H1 (cell line): ENCODE measurements around the gene MYPOP. TPM values are rescaled to one million over a fixed set of nuclear protein-coding genes. Genes with fewer than 3 reads are reported as not detected.

Experiments used
- BCL11A ChIP-seq, 2 experiments: IDR thresholded peaks; one replicate each; pipeline ENCODE4 v1.6.1; 2011; ENCODE audit warnings: low read depth in 2 of 2, low read length in 2 of 2, mild to moderate bottlenecking in 2 of 2
- CBX5 ChIP-seq: fragments of 300-800, 300-1000 bp; sonication (generic); IDR thresholded peaks from 2 replicates; pipeline ENCODE4 v1.7.1; 2016; ENCODE audit warnings: antibody characterized with exemption, low read length, low read depth
- CEBPB ChIP-seq: IDR thresholded peaks from 2 replicates; pipeline ENCODE4 v1.6.1; 2012; ENCODE audit warnings: low read depth, low read length
- CHD1 ChIP-seq: IDR thresholded peaks from 2 replicates; pipeline ENCODE4 v1.6.1; 2012; ENCODE audit warnings: low read depth, low read length, improper control_type of control experiment
- CTBP2 ChIP-seq: IDR thresholded peaks from 2 replicates; pipeline ENCODE4 v1.7.0; 2011; ENCODE audit warnings: borderline replicate concordance, mild to moderate bottlenecking, moderate library complexity, mixed read lengths, low read length; ENCODE audit not compliant: insufficient read depth, insufficient read length
- E2F6 ChIP-seq: IDR thresholded peaks from 2 replicates; pipeline ENCODE4 v1.6.1; 2012; ENCODE audit warnings: inconsistent platforms
- EZH2 ChIP-seq: fragments of 200-600 bp; sonication (generic); IDR thresholded peaks from 2 replicates; pipeline ENCODE4 v1.7.1; 2012; ENCODE audit warnings: low read depth, mild to moderate bottlenecking, moderate library complexity, low read length, inconsistent platforms; ENCODE audit not compliant: severe bottlenecking
- GABPA ChIP-seq: IDR thresholded peaks from 2 replicates; pipeline ENCODE4 v1.6.1; 2011; ENCODE audit warnings: mild to moderate bottlenecking, low read length, moderate library complexity, borderline replicate concordance; ENCODE audit not compliant: insufficient read depth
- HDAC2 ChIP-seq, 2 experiments: fragments of 300-600 bp in 1 of 2; sonication (generic) in 1 of 2; IDR thresholded peaks; 2 replicates each; pipeline ENCODE4 v1.6.1; 2011 to 2012; ENCODE audit warnings: low read depth in 2 of 2, low read length in 2 of 2, mild to moderate bottlenecking in 2 of 2, moderate library complexity in 2 of 2, borderline replicate concordance in 1 of 2, inconsistent platforms in 1 of 2
- HDAC6 ChIP-seq: IDR thresholded peaks from one replicate; pipeline ENCODE4 v1.7.1; 2012; ENCODE audit warnings: low read depth, mild to moderate bottlenecking, inconsistent platforms, low read length, moderate library complexity
- KDM4A ChIP-seq: IDR thresholded peaks from one replicate; pipeline ENCODE4 v1.7.1; 2012; ENCODE audit warnings: low read depth, mild to moderate bottlenecking, moderate library complexity, low read length, inconsistent platforms; ENCODE audit not compliant: severe bottlenecking
- KDM5A ChIP-seq: fragments of 200-600 bp; IDR thresholded peaks from 2 replicates; pipeline ENCODE4 v1.7.1; 2012; ENCODE audit warnings: mild to moderate bottlenecking, low read length, inconsistent platforms, mixed read lengths
- MAX ChIP-seq: IDR thresholded peaks from 2 replicates; pipeline ENCODE4 v1.6.1; 2012; ENCODE audit warnings: inconsistent platforms
- POLR2A ChIP-seq, 2 experiments: IDR thresholded peaks; 1 replicate in 1 of 2; 2 replicates in 1 of 2; pipeline ENCODE4 v1.6.1; 2011; ENCODE audit warnings: low read depth in 2 of 2, low read length in 2 of 2, mild to moderate bottlenecking in 2 of 2; ENCODE audit errors: control extremely low read depth in 1 of 2
- POLR2AphosphoS5 ChIP-seq: IDR thresholded peaks from 2 replicates; pipeline ENCODE4 v1.6.1; 2011; ENCODE audit warnings: low read depth, low read length
- RBBP5 ChIP-seq: IDR thresholded peaks from 2 replicates; pipeline ENCODE4 v1.7.1; 2012; ENCODE audit warnings: low read depth, mild to moderate bottlenecking, inconsistent platforms, low read length, moderate library complexity, borderline replicate concordance
- SP4 ChIP-seq: IDR thresholded peaks from 2 replicates; pipeline ENCODE4 v1.6.1; 2012; ENCODE audit warnings: low read length, inconsistent platforms
- TAF1 ChIP-seq: IDR thresholded peaks from 2 replicates; pipeline ENCODE4 v1.6.1; 2011; ENCODE audit warnings: mild to moderate bottlenecking, low read depth, low read length
- TAF7 ChIP-seq: optimal IDR thresholded peaks from 2 replicates; pipeline ENCODE3; 2011; ENCODE audit warnings: low read depth, mild to moderate bottlenecking, inconsistent platforms, low read length, moderate library complexity, borderline replicate concordance
- TCF12 ChIP-seq: IDR thresholded peaks from 2 replicates; pipeline ENCODE4 v1.6.1; 2011; ENCODE audit warnings: low read depth, mild to moderate bottlenecking, low read length
- polyA plus RNA-seq, 7 experiments: library from polyadenylated mRNA; depleted of rRNA in 3 of 7; stranded (reverse) in 5 of 7; unstranded in 2 of 7; fragments of >200 nt in 5 of 7; fragments of 200-250 nt in 2 of 7; gene quantifications; 1 replicate in 5 of 7; 2 replicates in 1 of 7; 4 replicates in 1 of 7; pipeline versions ENCODE4 v1.2.1 to v1.2.3, GENCODE V29; 2011 to 2013; ENCODE audit warnings: missing spikeins in 2 of 7, mixed read lengths in 2 of 7
- total RNA-seq: library from RNA; stranded (reverse); fragmentation: NEBNext Ultra II Directional; extraction: Animal tissue kit (Norgen Biotek cat#: 25700); gene quantifications from 2 replicates; pipeline ENCODE4 v1.2.1, GENCODE V29; 2021
- TF ChIP-seq, protein P1 (sequence below): IDR thresholded peaks from 2 replicates; pipeline ENCODE4 v1.6.1; 2011; ENCODE audit warnings: low read length, improper control_type of control experiment

MYPOP gene
- total and polyA plus RNA-seq, 2 of the 8 experiments (the other 6 are each of a cell fraction or from before 2014, with no cell fraction given), result 3.2 to 11.1 TPM

DNA sequence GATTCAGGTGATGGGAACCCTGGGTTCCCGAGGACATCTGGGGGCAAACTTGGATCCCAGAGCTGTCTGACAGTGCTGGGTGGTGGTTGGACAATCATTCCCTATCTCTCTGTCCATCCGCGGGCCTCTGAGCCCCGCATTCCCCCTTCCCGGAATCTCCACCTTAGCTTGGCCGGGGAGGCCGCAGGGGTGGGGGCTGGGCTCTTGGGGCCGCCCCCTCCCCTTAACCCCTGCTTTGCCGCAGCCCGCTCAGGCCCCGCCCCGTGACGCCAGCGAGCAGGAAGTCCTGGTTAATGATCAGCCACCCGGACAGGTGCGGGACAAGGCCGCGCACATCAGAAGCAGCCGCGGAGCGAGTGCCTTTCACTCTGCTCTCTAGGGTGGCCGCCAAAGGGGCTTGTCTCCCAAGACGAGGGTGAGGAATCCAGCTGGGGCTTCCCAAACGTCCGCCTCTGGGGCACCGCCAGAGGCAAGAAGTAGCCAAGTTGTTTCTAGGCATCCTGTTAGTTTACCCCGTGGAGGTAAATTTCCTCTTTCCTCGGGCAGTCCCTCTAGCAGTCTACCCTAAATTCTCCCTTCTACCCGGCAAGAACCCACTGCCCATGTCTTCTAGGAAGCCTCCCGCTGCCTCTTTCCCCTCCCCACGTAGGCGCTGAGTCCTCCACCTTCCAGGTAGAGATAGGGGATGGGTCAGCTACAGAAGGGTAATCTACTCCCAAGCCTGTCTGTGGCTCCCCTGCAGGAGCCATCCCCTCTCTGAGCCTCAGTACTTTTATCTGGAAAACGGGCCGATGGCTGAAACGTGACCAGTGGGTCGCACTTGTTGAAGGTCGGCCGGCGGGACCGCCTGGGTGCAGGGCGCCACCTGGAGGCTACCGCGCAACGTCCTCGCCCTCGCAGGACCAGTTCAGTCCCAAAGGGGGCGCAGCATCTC, 19.5 kb downstream of the MYPOP start (continued):
- TF ChIP-seq RBBP5, result no peak; the same call in 1 of the 2 replicates
- TF ChIP-seq TCF12, result peak; percentile 66; the same call in 1 of the 2 replicates
- TF ChIP-seq, protein P1, sequence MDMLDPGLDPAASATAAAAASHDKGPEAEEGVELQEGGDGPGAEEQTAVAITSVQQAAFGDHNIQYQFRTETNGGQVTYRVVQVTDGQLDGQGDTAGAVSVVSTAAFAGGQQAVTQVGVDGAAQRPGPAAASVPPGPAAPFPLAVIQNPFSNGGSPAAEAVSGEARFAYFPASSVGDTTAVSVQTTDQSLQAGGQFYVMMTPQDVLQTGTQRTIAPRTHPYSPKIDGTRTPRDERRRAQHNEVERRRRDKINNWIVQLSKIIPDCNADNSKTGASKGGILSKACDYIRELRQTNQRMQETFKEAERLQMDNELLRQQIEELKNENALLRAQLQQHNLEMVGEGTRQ, result peak; percentile 11; the same call in 1 of the 2 replicates
- TF ChIP-seq POLR2AphosphoS5, result peak; percentile 61; the same call in 1 of the 2 replicates
- TF ChIP-seq KDM5A, result no peak
- no peak for TF ChIP-seq HDAC6
- peak; percentile 77 for TF ChIP-seq TAF7
- TF ChIP-seq CHD1, result no peak
- no peak for TF ChIP-seq EZH2
- TF ChIP-seq GABPA, result 0 out of 2 replicates have a peak, but pooled peaks have one; percentile 20
- peak; percentile 77; the same call in 1 of the 2 replicates for TF ChIP-seq SP4
- TF ChIP-seq POLR2A (IDR thresholded peaks at IDR 0.05; ENCODE audit: control extremely low read depth in 1 of 2, low read depth in 2 of 2, low read length in 2 of 2), result peak; percentile 37 to 61
- TF ChIP-seq CBX5, result no peak
- no peak for TF ChIP-seq KDM4A
- peak; percentile 26; the same call in 1 of the 2 replicates for TF ChIP-seq TAF1
- no peak for TF ChIP-seq BCL11A (IDR thresholded peaks at IDR 0.05; ENCODE audit: low read depth in 2 of 2, low read length in 2 of 2)
- TF ChIP-seq MAX, result peak; percentile 79
- TF ChIP-seq CEBPB, result no peak
- TF ChIP-seq E2F6, result peak; percentile 24; the same call in 1 of the 2 replicates
- no peak for TF ChIP-seq CTBP2
- TF ChIP-seq HDAC2 (IDR thresholded peaks at IDR 0.05; ENCODE audit: borderline replicate concordance in 1 of 2, low read depth in 2 of 2, low read length in 2 of 2), result peak; percentile 85 to 100; a peak in 3 of 4 replicates
